Activated naive CD4-positive, alpha-beta T cell treated with anti-CD3 and anti-CD28 coated beads, Interleukin-2, amount 10 ng/mL, durations not matched to agents 7 days and 5 days (primary cell): Measurements from ENCODE around the gene LCN15.
"Not testable (repeated sequence)": the region's sequence is repeated elsewhere in the genome, so short reads cannot be mapped to it uniquely, and the experiment has no call there.

Source experiments
- CTCF ChIA-PET: fragments of 350-600 bp; sonication (Branson Sonifier 250); formaldehyde crosslinking; loops from one replicate; lab custom pipeline; 2021; ENCODE audit warnings: antibody characterized with exemption; lab: Charles Lee
- DNase-seq: peaks from one replicate; pipeline ENCODE4 v3.0.0-alpha.2; 2020
- H3K27ac Mint-ChIP-seq: one replicate; pipeline ENCODE4 v1.8.0; 2021; ENCODE audit warnings: mild to moderate bottlenecking, moderate library complexity, mixed read lengths
- H3K27me3 Mint-ChIP-seq: one replicate; pipeline ENCODE4 v1.8.0; 2021; ENCODE audit warnings: mild to moderate bottlenecking, mixed read lengths
- H3K36me3 Mint-ChIP-seq: one replicate; pipeline ENCODE4 v1.8.0; 2021; ENCODE audit warnings: mixed read lengths
- H3K4me1 Mint-ChIP-seq: one replicate; pipeline ENCODE4 v1.8.0; 2021; ENCODE audit warnings: mixed read lengths
- H3K4me3 Mint-ChIP-seq: one replicate; pipeline ENCODE4 v1.8.0; 2021; ENCODE audit warnings: mild to moderate bottlenecking, moderate library complexity, mixed read lengths
- H3K9me3 Mint-ChIP-seq: one replicate; pipeline ENCODE4 v1.8.0; 2021; ENCODE audit warnings: mixed read lengths

Gene LCN15

DNA sequence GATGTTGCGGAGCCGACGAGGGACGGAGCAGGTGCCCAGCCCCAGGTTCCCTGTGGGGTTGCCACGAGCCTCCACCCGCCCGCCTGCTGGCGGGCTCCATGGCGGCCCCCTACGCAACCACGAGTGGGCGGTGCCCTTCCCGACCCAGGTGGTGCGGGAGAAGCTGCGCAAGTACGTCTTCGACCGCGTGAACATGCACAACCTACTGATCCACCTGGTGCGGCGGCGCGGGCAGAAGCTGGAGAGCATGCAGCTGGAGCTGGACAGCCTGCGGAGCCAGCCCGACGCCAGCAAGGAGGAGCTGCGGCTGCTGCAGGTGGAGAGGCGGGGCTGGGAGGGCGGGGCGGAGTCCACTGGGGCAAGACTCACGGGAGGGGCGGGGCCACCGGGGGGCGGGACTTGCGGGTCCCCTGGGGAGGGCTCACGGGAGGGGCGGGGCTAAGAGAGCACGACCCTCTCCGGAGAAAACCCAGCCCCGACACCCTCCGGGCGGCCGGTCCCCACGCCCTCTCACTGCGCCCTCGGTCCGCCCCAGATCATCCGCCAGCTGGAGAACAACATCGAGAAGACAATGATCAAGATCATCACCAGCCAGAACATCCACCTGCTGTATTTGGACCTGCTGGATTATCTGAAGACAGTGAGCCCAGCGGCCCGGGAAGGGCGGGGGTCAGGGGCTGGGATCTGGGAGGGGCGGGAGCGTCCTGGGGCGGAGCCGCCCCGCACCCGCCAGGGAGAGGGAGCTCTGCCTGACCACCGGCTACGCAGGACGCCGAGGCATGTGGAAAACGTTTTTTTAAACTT, 35.7 kb upstream of the LCN15 start:
- CTCF ChIA-PET: interaction anchor here (1.0 to 2.0 kb wide), 3 partner anchors 8 to 229 kb away, joined by 4 to 8 read pairs (median 6); partner anchors contain the start of gene AJM1

DNA sequence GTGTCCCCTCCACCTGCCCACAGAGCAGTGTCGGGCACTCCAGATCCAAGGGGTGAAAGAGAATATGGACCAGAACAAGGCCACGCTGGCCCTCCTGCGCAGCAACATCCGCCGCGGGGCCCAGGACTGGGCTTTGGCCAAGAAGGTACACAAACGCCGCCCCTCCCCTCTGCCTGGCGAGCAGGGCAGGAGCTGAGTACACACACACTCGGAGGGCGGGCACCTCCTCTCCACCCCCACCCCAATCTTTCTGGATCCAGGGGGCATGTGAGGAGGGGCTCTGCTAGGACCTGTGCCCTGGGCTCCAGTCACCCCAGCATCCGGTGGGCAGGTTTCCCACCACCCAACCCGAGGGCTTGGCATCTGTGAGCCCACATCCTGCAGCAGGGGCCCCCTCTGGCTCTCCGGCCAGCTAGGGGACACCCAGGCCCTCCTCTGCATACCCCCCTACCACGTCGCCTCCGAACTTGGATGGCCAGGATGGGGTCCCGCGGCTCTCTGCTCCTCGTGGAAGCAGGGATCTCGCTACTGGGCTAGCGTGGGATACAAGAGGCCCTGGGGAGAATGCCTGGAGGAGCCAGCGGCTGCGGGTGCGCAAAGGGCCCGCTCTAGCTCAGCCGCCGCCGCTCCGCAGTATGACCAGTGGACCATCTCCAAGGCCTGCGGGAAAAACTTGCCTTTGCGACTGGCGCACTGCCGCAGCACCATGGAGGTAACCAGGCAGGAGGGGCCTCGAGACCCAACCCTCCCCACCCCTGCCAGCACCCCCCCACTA, 34.9 kb upstream of the LCN15 start:
- H3K27ac Mint-ChIP-seq: no peak overlapping the region
- H3K27me3 Mint-ChIP-seq: peaks cover 77% of the 10 kb centered on the region
- no peaks in the 10 kb centered on the region for H3K9me3 Mint-ChIP-seq
- peaks cover 24% of the 10 kb centered on the region for H3K4me1 Mint-ChIP-seq
- CTCF ChIA-PET: interaction anchor here (1.0 to 1.6 kb wide), 3 partner anchors 43 to 230 kb away, joined by 3 to 6 read pairs (median 4); partner anchors contain the start of gene AJM1
- no peak overlapping the region for H3K4me3 Mint-ChIP-seq
- H3K36me3 Mint-ChIP-seq: peaks cover 2% of the 10 kb centered on the region
- DNase-seq: no peak

More for the DNA sequence above, 35.7 kb upstream of the LCN15 start:
- Mint-ChIP-seq H3K9me3 (no peaks in the 10 kb centered on the region), H3K27ac (peak overlapping the region; percentile 58), H3K27me3 (peaks cover 72% of the 10 kb centered on the region), H3K4me3 (peak overlapping the region; percentile 74), H3K4me1 (peaks cover 24% of the 10 kb centered on the region), H3K36me3 (peaks cover 2% of the 10 kb centered on the region)
- DNase-seq: peak; percentile 91

DNA sequence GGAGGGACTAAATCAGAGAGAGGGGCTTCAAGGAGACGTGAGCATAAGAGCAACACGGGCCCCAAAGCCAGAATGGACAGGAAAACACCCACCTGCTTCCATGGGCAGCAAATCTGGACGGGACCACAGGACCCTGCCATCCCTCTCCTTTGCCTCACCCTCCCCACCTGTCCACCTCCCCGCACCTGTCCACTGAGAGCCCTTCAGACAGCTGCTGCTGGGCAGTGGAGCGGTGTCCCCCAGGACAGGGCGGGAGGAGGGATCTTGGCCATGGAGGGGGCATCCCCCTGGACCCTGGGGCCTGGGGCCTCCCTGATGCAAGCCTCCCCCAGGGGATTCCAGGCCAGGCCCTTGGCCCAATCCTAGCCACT, 34.4 kb upstream of the LCN15 start:
- Mint-ChIP-seq H3K4me3 (no peak overlapping the region), H3K36me3 (no peaks in the 10 kb centered on the region)
- CTCF ChIA-PET: interaction anchor here (1.5 kb wide), 1 partner anchor 44 kb away, joined by 3 read pairs; the partner anchor contains the start of gene AJM1

DNA sequence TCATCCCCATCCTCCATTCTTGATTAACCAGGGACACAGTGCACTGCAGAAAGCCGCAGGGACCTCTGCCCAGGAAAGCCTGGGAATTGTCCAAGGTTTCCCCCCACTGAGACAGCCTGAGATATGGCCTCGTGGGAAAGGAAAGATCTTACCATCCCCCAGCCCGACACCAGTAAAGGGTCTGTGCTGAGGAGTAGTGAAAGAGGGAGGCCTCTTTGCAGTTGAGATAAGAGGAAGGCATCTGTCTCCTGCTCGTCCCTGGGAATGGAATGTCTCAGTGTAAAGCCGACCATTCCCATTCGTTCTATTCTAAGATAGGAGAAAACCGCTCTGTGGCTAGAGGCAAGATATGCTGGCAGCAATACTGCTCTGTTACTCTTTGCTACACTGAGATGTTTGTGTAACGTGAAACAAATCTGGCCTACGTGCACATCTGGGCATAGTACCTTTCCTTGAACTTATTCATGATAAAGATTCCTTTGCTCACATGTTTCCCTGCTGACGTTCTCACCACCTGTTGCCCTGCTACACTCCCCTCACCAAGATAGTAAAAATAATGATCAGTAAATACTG, 32.5 kb upstream of the LCN15 start:
- H3K36me3 Mint-ChIP-seq, DNase-seq, H3K4me3 Mint-ChIP-seq, H3K9me3 Mint-ChIP-seq, H3K27ac Mint-ChIP-seq, CTCF ChIA-PET: not testable (repeated sequence)
- peaks cover 70% of the 10 kb centered on the region for H3K27me3 Mint-ChIP-seq
- H3K4me1 Mint-ChIP-seq: peaks cover 27% of the 10 kb centered on the region

More for the DNA sequence above, 34.4 kb upstream of the LCN15 start:
- H3K4me1 Mint-ChIP-seq: peaks cover 21% of the 10 kb centered on the region
- H3K27me3 Mint-ChIP-seq: peaks cover 77% of the 10 kb centered on the region
- DNase-seq: no peak
- H3K27ac Mint-ChIP-seq: no peak overlapping the region
- H3K9me3 Mint-ChIP-seq: no peaks in the 10 kb centered on the region

DNA sequence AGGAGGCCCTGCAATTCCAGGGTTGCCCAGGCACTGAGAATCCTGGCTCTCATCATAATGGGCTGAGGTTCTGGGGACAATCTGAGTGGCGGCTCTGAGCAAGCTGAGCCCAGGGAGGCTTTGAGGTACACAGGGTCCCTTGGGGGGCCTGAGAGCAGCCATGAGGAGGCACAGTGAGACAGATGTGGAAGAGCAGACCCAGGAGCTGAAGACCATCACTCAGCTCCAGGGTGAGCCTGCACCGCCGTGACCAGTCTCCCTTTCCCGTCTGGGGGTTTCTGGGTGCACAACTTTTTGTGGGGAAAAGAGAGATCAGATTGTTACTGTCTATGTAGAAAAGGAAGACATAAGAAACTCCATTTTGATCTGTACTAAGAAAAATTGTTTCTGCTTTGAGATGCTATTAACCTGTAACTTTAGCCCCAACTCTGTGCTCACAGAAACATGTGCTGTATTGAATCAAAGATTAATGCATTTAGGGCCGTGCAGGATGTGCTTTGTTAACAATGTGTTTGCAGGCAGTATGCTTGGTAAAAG, 32.0 kb upstream of the LCN15 start, which contains the start of gene CCDC183:
CCDC183 (plus strand) TSS at position 101 of the 537 bp plus-strand sequence; CDS start at position 161, 60 bp downstream.
- H3K36me3 Mint-ChIP-seq: no peaks in the 10 kb centered on the region
- no peak within 1 kb of the TSS for H3K27ac Mint-ChIP-seq
- CTCF ChIA-PET: no interaction called here
- DNase-seq: no peak
- peaks cover 26% of the 10 kb centered on the region for H3K4me1 Mint-ChIP-seq
- peaks cover 64% of the 10 kb centered on the region for H3K27me3 Mint-ChIP-seq
- H3K4me3 Mint-ChIP-seq: no peak within 1 kb of the TSS
- H3K9me3 Mint-ChIP-seq: no peaks in the 10 kb centered on the region

DNA sequence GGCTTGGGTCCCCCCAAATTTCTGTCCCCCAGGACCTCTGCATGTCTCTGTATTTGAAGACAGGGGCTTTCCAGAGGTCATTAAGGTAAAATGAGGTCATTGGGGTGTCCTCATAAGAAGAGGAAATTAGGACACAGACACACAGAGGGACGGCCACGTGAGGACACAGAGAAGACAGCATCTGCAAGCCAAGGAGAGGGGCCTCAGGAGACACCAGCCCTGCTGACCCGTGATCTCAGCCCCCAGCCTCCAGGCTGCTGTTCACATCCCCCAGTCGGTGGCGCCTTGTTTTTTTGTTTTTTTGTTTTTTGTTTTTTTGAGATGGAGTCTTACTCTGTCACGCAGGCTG, 30.7 kb upstream of the LCN15 start:
- CTCF ChIA-PET: interaction anchor here (1.9 to 3.3 kb wide), 2 partner anchors 11 to 107 kb away, joined by 6 to 29 read pairs; partner anchors contain the start of gene RABL6

DNA sequence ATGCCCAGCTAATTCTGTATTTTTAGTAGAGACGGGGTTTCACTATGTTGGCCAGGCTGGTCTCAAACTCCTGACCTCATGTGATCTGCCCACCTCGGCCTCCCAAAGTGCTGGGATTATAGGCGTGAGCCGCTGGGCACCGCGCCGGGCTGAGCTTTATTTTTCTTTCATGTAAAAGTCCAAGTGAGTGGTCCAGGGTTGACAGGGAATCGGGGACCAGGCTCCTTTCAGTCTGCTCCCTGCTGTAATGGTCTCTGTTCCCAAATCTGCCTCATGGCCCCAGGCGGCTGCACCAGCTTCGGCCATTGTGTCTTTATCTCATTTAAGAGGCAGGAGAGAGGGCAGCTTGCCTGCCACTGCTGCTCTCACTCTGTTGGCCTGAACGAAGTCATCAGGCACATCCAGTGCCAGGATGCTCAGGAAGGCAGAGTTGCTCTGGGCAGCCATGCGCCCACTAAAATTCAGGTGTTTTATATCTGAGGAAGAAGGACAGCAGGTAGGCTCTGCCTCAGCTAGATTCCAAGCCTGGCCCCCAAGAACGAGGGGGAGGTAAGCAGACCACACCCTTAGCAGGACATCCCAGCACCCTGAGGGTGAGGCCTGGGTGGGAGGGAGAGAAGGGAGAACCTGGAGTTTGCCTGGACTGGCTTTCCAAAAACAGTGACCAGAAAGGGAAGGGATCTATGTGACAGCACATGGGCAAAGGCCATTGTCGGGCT, 30.1 kb upstream of the LCN15 start:
- Mint-ChIP-seq H3K9me3 (no peaks in the 10 kb centered on the region), H3K27ac (no peak overlapping the region), H3K4me1 (peaks cover 24% of the 10 kb centered on the region), H3K27me3 (peaks cover 45% of the 10 kb centered on the region), H3K36me3 (no peaks in the 10 kb centered on the region), H3K4me3 (no peak overlapping the region)
- CTCF ChIA-PET: interaction anchor here (0.7 to 3.3 kb wide), 5 partner anchors 11 to 240 kb away, joined by 3 to 29 read pairs (median 5); partner anchors contain the start of gene RABL6
- no peak for DNase-seq

More for the DNA sequence above, 30.7 kb upstream of the LCN15 start:
- no peaks in the 10 kb centered on the region for H3K9me3 Mint-ChIP-seq
- H3K4me3 Mint-ChIP-seq: no peak overlapping the region
- no peak overlapping the region for H3K27ac Mint-ChIP-seq
- no peak for DNase-seq
- no peaks in the 10 kb centered on the region for H3K36me3 Mint-ChIP-seq
- H3K27me3 Mint-ChIP-seq: peaks cover 51% of the 10 kb centered on the region
- H3K4me1 Mint-ChIP-seq: peaks cover 26% of the 10 kb centered on the region

DNA sequence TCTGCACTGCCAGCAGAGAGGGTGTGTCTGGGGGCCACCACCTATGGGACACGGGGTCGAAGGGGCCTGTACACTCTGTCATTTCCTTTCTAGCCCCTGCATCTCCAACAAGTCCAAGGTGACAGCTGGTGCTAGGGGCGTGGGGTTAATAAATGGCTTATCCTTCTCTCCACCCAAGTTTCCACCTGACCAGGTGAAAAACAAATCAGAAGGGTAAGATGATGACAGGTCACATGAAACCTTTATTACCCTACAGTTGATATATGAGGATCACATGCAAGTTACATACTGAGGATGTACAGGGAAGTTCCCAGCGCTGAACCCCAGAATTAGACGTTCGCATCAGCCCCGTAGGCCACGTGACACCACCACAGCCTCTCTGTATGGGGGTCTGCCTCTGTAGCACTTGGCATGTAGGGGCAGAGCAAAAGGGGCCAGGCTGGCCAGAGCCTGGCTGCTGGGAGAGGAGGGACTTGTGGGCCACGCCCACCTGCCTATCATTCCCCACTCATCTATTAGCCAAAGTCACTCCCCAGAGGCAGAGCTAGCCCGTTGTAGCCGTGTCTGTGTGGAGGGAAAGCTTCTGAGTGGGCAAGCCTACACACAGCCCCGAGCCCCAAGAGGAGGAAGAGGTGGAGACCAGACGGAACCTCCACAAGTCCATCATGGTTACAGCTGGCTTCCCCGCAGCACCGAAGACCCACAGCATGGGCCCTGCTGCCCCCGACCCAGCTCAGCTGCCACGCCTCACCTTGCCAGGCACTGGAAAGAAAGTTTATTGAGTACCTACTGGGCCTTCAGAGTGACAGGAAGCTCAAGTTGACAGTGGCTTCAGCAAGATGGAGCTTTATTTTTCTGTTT, 29.0 kb upstream of the LCN15 start:
- H3K36me3 Mint-ChIP-seq: no peaks in the 10 kb centered on the region
- no peak for DNase-seq
- peaks cover 43% of the 10 kb centered on the region for H3K27me3 Mint-ChIP-seq
- no peaks in the 10 kb centered on the region for H3K9me3 Mint-ChIP-seq
- CTCF ChIA-PET: interaction anchor here (0.9 to 3.3 kb wide), 9 partner anchors 12 to 242 kb away, joined by 3 to 29 read pairs (median 5); partner anchors contain the start of genes PAXX and RABL6
- no peak overlapping the region for H3K27ac Mint-ChIP-seq
- no peak overlapping the region for H3K4me3 Mint-ChIP-seq
- H3K4me1 Mint-ChIP-seq: peaks cover 33% of the 10 kb centered on the region

DNA sequence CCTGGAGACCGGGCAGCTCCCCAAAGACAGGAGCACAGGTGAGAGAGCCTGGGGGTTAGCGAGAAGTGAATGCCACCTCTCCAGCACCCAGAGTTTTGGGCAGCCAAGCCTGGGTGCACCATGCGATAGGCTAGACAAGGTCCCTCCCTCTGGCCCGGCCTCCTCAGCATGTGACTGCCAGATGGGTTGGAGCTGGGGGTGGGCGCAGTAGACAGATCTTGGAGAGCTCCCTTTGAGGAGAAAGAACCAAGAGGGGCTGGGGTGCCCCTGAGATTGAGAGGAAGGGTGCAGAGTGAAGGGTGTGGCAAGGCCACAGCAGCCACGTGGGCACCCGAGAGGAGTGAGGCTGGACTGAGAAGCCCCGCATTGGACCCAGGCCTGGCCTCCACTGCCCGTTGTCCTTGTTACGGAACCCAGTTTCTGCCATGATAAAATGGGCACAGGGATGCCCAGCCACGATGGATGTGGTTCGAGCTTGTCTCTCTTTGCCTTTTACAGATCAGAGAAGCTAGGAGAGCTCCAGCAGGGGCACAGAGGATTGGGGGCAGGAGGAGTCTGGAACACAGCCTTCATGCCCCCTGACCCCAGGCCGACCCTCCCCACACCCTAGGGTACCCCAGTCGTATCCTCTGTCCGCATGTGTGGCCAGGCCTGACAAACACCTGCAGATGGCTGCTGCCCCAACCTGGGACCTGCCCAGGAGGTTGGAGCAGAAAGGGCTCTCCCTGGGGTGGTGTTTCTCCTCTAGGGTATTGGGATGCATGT, 28.2 kb upstream of the LCN15 start:
- DNase-seq: no peak
- Mint-ChIP-seq H3K27ac (peak overlapping the region; percentile 95), H3K27me3 (peaks cover 36% of the 10 kb centered on the region), H3K4me3 (peak overlapping the region; percentile 82), H3K36me3 (no peaks in the 10 kb centered on the region), H3K9me3 (no peaks in the 10 kb centered on the region), H3K4me1 (peaks cover 41% of the 10 kb centered on the region)
- CTCF ChIA-PET: interaction anchor here (0.8 to 3.3 kb wide), 11 partner anchors 9 to 243 kb away, joined by 3 to 29 read pairs (median 3); partner anchors contain the start of genes PAXX and RABL6

DNA sequence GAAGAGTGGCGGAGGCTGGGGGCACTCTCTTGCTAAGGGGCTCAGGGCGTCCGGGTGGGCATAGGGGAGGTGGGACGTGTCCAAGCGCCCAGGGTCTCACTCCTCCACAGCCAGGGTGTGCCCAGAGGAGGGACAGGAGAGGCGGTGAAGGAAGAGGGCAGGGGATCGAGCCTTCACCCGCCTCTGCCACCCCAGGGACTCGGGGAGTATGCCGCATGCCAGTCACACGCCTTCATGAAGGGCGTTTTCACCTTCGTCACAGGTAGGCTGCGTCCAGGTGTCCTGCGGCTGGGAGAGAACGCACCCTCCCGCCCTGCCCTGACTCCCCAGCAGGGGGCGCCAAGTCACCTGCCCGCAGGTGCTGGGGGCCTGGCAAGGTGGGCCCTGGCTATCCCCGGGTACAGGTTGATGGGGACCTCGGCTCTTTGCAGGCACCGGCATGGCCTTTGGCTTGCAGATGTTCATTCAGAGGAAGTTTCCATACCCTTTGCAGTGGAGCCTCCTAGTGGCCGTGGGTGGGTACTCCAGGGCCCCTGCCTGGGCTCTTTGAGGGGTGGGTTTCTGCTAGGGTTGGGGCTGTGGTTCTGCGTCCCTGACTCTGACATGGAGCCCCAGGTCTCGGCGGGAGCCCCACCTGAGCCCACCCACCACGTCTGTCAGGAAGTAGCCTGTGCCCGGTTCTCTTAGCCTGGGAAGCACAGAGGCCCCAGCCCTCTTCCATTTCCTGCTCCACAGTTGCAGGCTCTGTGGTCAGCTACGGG, 27.4 kb upstream of the LCN15 start:
- peaks cover 28% of the 10 kb centered on the region for H3K27me3 Mint-ChIP-seq
- no peaks in the 10 kb centered on the region for H3K9me3 Mint-ChIP-seq
- DNase-seq: peak; percentile 79
- peak overlapping the region; percentile 82 for H3K4me3 Mint-ChIP-seq
- CTCF ChIA-PET: interaction anchor here (0.8 to 3.3 kb wide), 10 partner anchors 9 to 244 kb away, joined by 3 to 29 read pairs (median 4); partner anchors contain the start of gene RABL6
- H3K4me1 Mint-ChIP-seq: peaks cover 41% of the 10 kb centered on the region
- H3K27ac Mint-ChIP-seq: peak overlapping the region; percentile 95
- H3K36me3 Mint-ChIP-seq: no peaks in the 10 kb centered on the region
